Activated B cell treated with CpG ODN at 0.5 μM for 24 hours (primary cell): ENCODE data around the gene CCDC167. TPM values are rescaled to one million over a fixed set of nuclear protein-coding genes. Genes with fewer than 3 reads are reported as not detected.
A peak's percentile ranks its signal among the peaks of the same experiment; 100 is the strongest.
"Not testable (repeated sequence)": the region's sequence is repeated elsewhere in the genome, so short reads cannot be mapped to it uniquely, and the experiment has no call there.

Experiments used
- ATAC-seq: fragments of 200-7000 bp; cut with Tn5 transposase; one replicate; pipeline ENCODE4 v1.10.0; 2021; ENCODE audit warnings: low read depth, mild to moderate bottlenecking, moderate library complexity
- CTCF ChIA-PET: fragments of 350-600 bp; sonication (Branson Sonifier 250); formaldehyde crosslinking; loops from one replicate; lab custom pipeline; 2021; ENCODE audit warnings: antibody characterized with exemption; lab: Charles Lee
- POLR2A ChIA-PET: fragments of 350-600 bp; sonication (Branson Sonifier 250); formaldehyde crosslinking; loops from one replicate; lab custom pipeline; 2021; ENCODE audit warnings: antibody characterized with exemption; lab: Charles Lee
- DNase-seq: peaks from one replicate; pipeline ENCODE4 v3.0.0; 2022
- H3K27ac Mint-ChIP-seq: one replicate; pipeline ENCODE4 v1.8.0; 2020; ENCODE audit warnings: mixed read lengths
- H3K27me3 Mint-ChIP-seq: one replicate; pipeline ENCODE4 v1.8.0; 2021; ENCODE audit warnings: mixed read lengths
- H3K36me3 Mint-ChIP-seq: one replicate; pipeline ENCODE4 v1.8.0; 2021; ENCODE audit warnings: low read depth, mixed read lengths
- H3K4me1 Mint-ChIP-seq: one replicate; pipeline ENCODE4 v1.8.0; 2021; ENCODE audit warnings: mixed read lengths
- H3K4me3 Mint-ChIP-seq: one replicate; pipeline ENCODE4 v1.8.0; 2020; ENCODE audit warnings: mild to moderate bottlenecking, mixed read lengths
- H3K9me3 Mint-ChIP-seq: one replicate; pipeline ENCODE4 v1.8.0; 2020; ENCODE audit warnings: mixed read lengths
- CTCF ChIP-seq: fragments of 200-600 bp; IDR thresholded peaks from one replicate; pipeline ENCODE4 v1.8.0; 2022; ENCODE audit warnings: antibody characterized with exemption, mild to moderate bottlenecking
- intact Hi-C: fragments of 100-400 bp; cut with micrococcal nuclease; formaldehyde crosslinking; loops from one replicate; pipeline ENCODE4 v1.15.1; 2024
- total RNA-seq: library from RNA; stranded (reverse); gene quantifications from 2 replicates; pipeline ENCODE4 v1.2.3, GENCODE V29; 2022

The CCDC167 gene
- total RNA-seq, 1 donor from 2014 or later, result 18.4 TPM

- Mint-ChIP-seq H3K4me3 (no peak overlapping the region), H3K27ac (no peak overlapping the region)
- ATAC-seq, result no peak
Measured at GRCh38 chr6:37451441-37452193, 48.1 kb downstream of the CCDC167 start.

GRCh38 chr6:37449984-37450383, 49.7 kb downstream of the CCDC167 start:
- Mint-ChIP-seq H3K4me1 (no peaks in the 10 kb centered on the region), H3K27me3 (no peaks in the 10 kb centered on the region), H3K36me3 (peaks cover 91% of the 10 kb centered on the region), H3K9me3 (no peaks in the 10 kb centered on the region), H3K27ac (no peak overlapping the region), H3K4me3 (no peak overlapping the region)
- ChIA-PET CTCF (no interaction called here), POLR2A (interaction anchor here (1.3 kb wide), 1 partner anchor 17 kb away, joined by 4 read pairs; the partner anchor contains the start of gene CMTR1)
- no peak for TF ChIP-seq CTCF
- intact Hi-C loops, result no loop called here
- no peak for DNase-seq
- no peak for ATAC-seq

More at GRCh38 chr6:37451441-37452193, 48.1 kb downstream of the CCDC167 start:
- H3K36me3 Mint-ChIP-seq, result peaks cover 93% of the 10 kb centered on the region
- intact Hi-C loops, result no loop called here
- H3K27me3 Mint-ChIP-seq, result no peaks in the 10 kb centered on the region
- ChIA-PET POLR2A (no interaction called here), CTCF (interaction anchor here (0.5 kb wide), 1 partner anchor 27 kb away, joined by 3 read pairs; no protein-coding TSS in a partner anchor)
- H3K9me3 Mint-ChIP-seq, result no peaks in the 10 kb centered on the region
- no peak for TF ChIP-seq CTCF
- no peaks in the 10 kb centered on the region for H3K4me1 Mint-ChIP-seq
- no peak for DNase-seq

GRCh38 chr6:37443216-37443542, 56.5 kb downstream of the CCDC167 start:
- POLR2A ChIA-PET, result interaction anchor here (1.0 to 2.0 kb wide), 3 partner anchors 10 to 14 kb away, joined by 4 to 16 read pairs (median 5); partner anchors contain the start of gene CMTR1
- CTCF ChIA-PET, result interaction anchor here (0.7 to 1.2 kb wide), 3 partner anchors 10 to 117 kb away, joined by 3 to 4 read pairs (median 3); partner anchors contain the start of gene CMTR1
- DNase-seq, H3K9me3 Mint-ChIP-seq, ATAC-seq, H3K27me3 Mint-ChIP-seq, intact Hi-C loops: not testable (repeated sequence)
- H3K27ac Mint-ChIP-seq, result peak overlapping the region; percentile 65
- peaks cover 70% of the 10 kb centered on the region for H3K36me3 Mint-ChIP-seq
- peaks cover 18% of the 10 kb centered on the region for H3K4me1 Mint-ChIP-seq
- H3K4me3 Mint-ChIP-seq, result peak overlapping the region; percentile 70

GRCh38 chr6:37442416-37443215, 57.1 kb downstream of the CCDC167 start:
- Mint-ChIP-seq H3K4me3 (peak overlapping the region; percentile 70), H3K27me3 (no peaks in the 10 kb centered on the region), H3K36me3 (peaks cover 71% of the 10 kb centered on the region), H3K9me3 (no peaks in the 10 kb centered on the region), H3K27ac (peak overlapping the region; percentile 68), H3K4me1 (peaks cover 20% of the 10 kb centered on the region)
- DNase-seq (no peak), ATAC-seq (peak; percentile 21)
- no peak for TF ChIP-seq CTCF
- intact Hi-C loops, result no loop called here
- POLR2A ChIA-PET, result interaction anchor here (1.1 to 2.0 kb wide), 2 partner anchors 9 to 15 kb away, joined by 4 to 16 read pairs; partner anchors contain the start of gene CMTR1
- CTCF ChIA-PET, result interaction anchor here (1.2 kb wide), 1 partner anchor 117 kb away, joined by 3 read pairs; no protein-coding TSS in a partner anchor

GRCh38 chr6:37441651-37442050, 58.0 kb downstream of the CCDC167 start:
- Mint-ChIP-seq H3K27me3 (no peaks in the 10 kb centered on the region), H3K36me3 (peaks cover 71% of the 10 kb centered on the region), H3K27ac (no peak overlapping the region), H3K4me3 (no peak overlapping the region), H3K9me3 (no peaks in the 10 kb centered on the region), H3K4me1 (peaks cover 21% of the 10 kb centered on the region)
- ChIA-PET POLR2A (interaction anchor here (2.0 kb wide), 1 partner anchor 8 kb away, joined by 16 read pairs; the partner anchor contains the start of gene CMTR1), CTCF (no interaction called here)
- intact Hi-C loops, result no loop called here
- ATAC-seq, result no peak
- no peak for DNase-seq
- TF ChIP-seq CTCF, result no peak
